ENCODE measurements around the gene CCDC74B.
A peak's percentile ranks its signal among the peaks of the same experiment; 100 is the strongest.
"Not testable (repeated sequence)": the region's sequence is repeated elsewhere in the genome, so short reads cannot be mapped to it uniquely, and the experiment has no call there.

The CCDC74B gene

GRCh38 chr2:130135692-130136541, 9.0 kb downstream of the CCDC74B start:
- CTCF ChIA-PET = no interaction called here
- TF ChIP-seq ARNT (IDR thresholded peaks at IDR 0.05) (no peak), FOXA1 (IDR thresholded peaks at IDR 0.05) (no peak), BHLHE40 (IDR thresholded peaks at IDR 0.05; ENCODE audit: borderline replicate concordance) (no peak), ELF4 (IDR thresholded peaks at IDR 0.05) (no peak), L3MBTL2 (conservative IDR thresholded peaks at IDR 0.05) (no peak), FOXM1 (IDR thresholded peaks at IDR 0.05; ENCODE audit: borderline replicate concordance) (no peak), SP1 (IDR thresholded peaks at IDR 0.05) (no peak), HDGF (IDR thresholded peaks at IDR 0.05; ENCODE audit: borderline replicate concordance) (no peak), LEF1 (IDR thresholded peaks at IDR 0.05; ENCODE audit: borderline replicate concordance) (no peak), FOXK2 (IDR thresholded peaks at IDR 0.05) (no peak), CTBP1 (IDR thresholded peaks at IDR 0.05; ENCODE audit: borderline replicate concordance) (no peak), TARDBP (IDR thresholded peaks at IDR 0.05) (no peak), SUZ12 (IDR thresholded peaks at IDR 0.05) (no peak)
- TF ChIP-seq, protein P1, sequence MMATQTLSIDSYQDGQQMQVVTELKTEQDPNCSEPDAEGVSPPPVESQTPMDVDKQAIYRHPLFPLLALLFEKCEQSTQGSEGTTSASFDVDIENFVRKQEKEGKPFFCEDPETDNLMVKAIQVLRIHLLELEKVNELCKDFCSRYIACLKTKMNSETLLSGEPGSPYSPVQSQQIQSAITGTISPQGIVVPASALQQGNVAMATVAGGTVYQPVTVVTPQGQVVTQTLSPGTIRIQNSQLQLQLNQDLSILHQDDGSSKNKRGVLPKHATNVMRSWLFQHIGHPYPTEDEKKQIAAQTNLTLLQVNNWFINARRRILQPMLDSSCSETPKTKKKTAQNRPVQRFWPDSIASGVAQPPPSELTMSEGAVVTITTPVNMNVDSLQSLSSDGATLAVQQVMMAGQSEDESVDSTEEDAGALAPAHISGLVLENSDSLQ (IDR thresholded peaks at IDR 0.05) = no peak
- DNase-seq (ENCODE audit: extremely low spot score) = no peak
- POLR2A ChIA-PET = no interaction called here

- CTCF ChIA-PET; POLR2A ChIA-PET; DNase-seq (ENCODE audit: extremely low spot score): not testable (repeated sequence)
Observed at GRCh38 chr2:130129120-130129829, 15.6 kb downstream of the CCDC74B start, which contains the start of gene POTEF. Gene POTEF (minus strand): TSS chr2:130129222. CDS start chr2:130120515, 8,707 bp downstream.

DNA sequence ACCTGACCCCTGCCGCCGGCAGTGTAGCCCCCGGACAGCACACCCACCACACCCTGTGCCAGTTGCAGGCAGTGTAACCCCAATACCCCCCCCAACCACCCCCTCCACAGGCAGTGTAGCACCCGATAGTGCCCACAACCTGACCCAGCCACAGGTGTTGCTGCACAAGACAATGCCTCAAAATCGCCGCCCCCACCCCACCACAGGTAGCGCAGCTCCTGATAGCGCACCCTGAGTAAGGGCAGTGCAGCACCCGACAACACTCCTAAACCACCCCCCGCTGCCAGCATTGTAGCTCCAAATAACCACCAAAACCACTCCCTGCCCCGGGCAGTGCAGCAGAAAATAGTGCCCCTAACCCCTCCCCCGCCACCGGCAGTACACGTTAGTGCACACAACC, 16.4 kb downstream of the CCDC74B start:
- DNase-seq (ENCODE audit: extremely low spot score); CTCF ChIA-PET; POLR2A ChIA-PET: not testable (repeated sequence)

GRCh38 chr2:130127726-130128125, 17.2 kb downstream of the CCDC74B start:
- CTCF ChIA-PET = not testable (repeated sequence)

DNA sequence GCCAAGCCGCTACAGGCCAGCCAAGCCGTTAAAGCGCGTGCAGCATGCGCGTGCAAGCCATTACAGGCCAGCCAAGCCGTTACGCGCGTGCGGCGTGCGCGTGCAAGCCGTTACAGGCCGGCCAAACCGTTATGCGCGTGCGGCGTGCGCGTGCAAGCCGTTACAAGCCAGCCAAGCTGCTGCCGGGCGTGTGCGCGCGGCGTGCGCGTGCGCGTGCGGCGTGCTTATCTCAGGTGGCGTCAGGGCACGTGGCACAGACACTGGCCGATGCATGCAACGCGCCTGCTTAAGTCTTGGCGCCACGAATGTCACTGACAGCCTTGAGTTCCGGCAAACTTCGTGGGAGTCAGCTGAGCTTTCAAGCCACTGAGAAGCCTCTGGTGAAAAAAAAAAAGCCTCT, 24.0 kb downstream of the CCDC74B start:
- CTCF ChIA-PET; DNase-seq (ENCODE audit: extremely low spot score); POLR2A ChIA-PET: not testable (repeated sequence)

More at GRCh38 chr2:130127726-130128125, 17.2 kb downstream of the CCDC74B start:
- POLR2A ChIA-PET; DNase-seq (ENCODE audit: extremely low spot score): not testable (repeated sequence)

- POLR2A ChIA-PET; DNase-seq (ENCODE audit: extremely low spot score): not testable (repeated sequence)
- TF ChIP-seq, protein P1 (IDR thresholded peaks at IDR 0.05) = peak; percentile 60; the same call in 1 of the 2 replicates
- CTCF ChIA-PET = interaction anchor here (0.6 kb wide), 1 partner anchor 146 kb away, joined by 3 read pairs; no protein-coding TSS in a partner anchor
Observed at GRCh38 chr2:130102597-130103363, 42.1 kb downstream of the CCDC74B start.
